SK-N-SH (cell line): ENCODE measurements around the gene ABCC10. TPM values are rescaled to one million over a fixed set of nuclear protein-coding genes. Genes with fewer than 3 reads are reported as not detected.

Experiments used
- CTCF ChIA-PET: fragments of 300-600, 350-600 bp; formaldehyde crosslinking; extraction: SDS; loops from one replicate; lab custom pipeline; 2021; lab: Yijun Ruan, JAX
- POLR2A ChIA-PET: fragments of 350-600 bp; sonication (Branson Sonifier 250); formaldehyde crosslinking; extraction: SDS; loops from one replicate; lab custom pipeline; 2020; ENCODE audit warnings: antibody characterized with exemption, inconsistent platforms; lab: Yijun Ruan, JAX
- DNase-seq: peaks from one replicate; pipeline ENCODE4 v3.0.0; 2012
- H2AFZ ChIP-seq: fragments of 200-600 bp; sonication (generic); 2 replicates; pipeline ENCODE4 v1.8.1; 2016; ENCODE audit warnings: antibody characterized with exemption, mild to moderate bottlenecking, low read depth
- H3F3A ChIP-seq: fragments of 200-600 bp; sonication (generic); replicated peaks from 2 replicates; pipeline ENCODE3; 2016; ENCODE audit warnings: antibody characterized with exemption, mild to moderate bottlenecking; ENCODE audit not compliant: insufficient read depth
- H3K27ac ChIP-seq, 2 experiments: fragments of 200-500 bp in 1 of 2; fragments of 200-600 bp in 1 of 2; sonication (Bioruptor generic) in 1 of 2; sonication (generic), shearing (Covaris generic) in 1 of 2; 2 replicates each; pipeline versions ENCODE4 v1.5.1 to v1.6.1; 2014 to 2016; ENCODE audit warnings: low read depth in 2 of 2, inconsistent platforms in 1 of 2, low read length in 1 of 2, mild to moderate bottlenecking in 1 of 2, mixed read lengths in 1 of 2
- H3K27me3 ChIP-seq: fragments of 200-600 bp; sonication (generic), shearing (Covaris generic); 2 replicates; pipeline ENCODE4 v1.6.1; 2016; ENCODE audit warnings: mixed run types; ENCODE audit not compliant: insufficient read depth
- H3K36me3 ChIP-seq, 2 experiments: fragments of 200-500 bp in 1 of 2; fragments of 200-600 bp in 1 of 2; sonication (Bioruptor generic) in 1 of 2; sonication (generic) in 1 of 2; replicated peaks in 1 of 2; 2 replicates each; pipeline versions ENCODE3 to v1.5.1; 2014 to 2016; ENCODE audit warnings: low read length in 1 of 2, mild to moderate bottlenecking in 1 of 2; ENCODE audit not compliant: insufficient read depth in 2 of 2, control insufficient read depth in 1 of 2
- H3K4me1 ChIP-seq, 2 experiments: fragments of 200-500 bp in 1 of 2; fragments of 200-600 bp in 1 of 2; sonication (Bioruptor generic) in 1 of 2; sonication (generic), shearing (Covaris generic) in 1 of 2; 2 replicates each; pipeline versions ENCODE4 v1.5.1 to v1.6.1; 2014 to 2016; ENCODE audit warnings: low read depth in 1 of 2, low read length in 1 of 2, mixed run types in 1 of 2; ENCODE audit not compliant: insufficient read depth in 2 of 2, control insufficient read depth in 1 of 2
- H3K4me2 ChIP-seq: fragments of 200-600 bp; sonication (generic), shearing (Covaris generic); 2 replicates; pipeline ENCODE4 v1.6.1; 2017; ENCODE audit warnings: mixed run types
- H3K4me3 ChIP-seq, 2 experiments: fragments of 200-500 bp in 1 of 2; fragments of 200-600 bp in 1 of 2; sonication (Bioruptor generic) in 1 of 2; sonication (generic), shearing (Covaris generic) in 1 of 2; 2 replicates each; pipeline versions ENCODE4 v1.5.1 to v1.8.1; 2014 to 2016; ENCODE audit warnings: low read depth in 2 of 2, inconsistent platforms in 1 of 2, low read length in 1 of 2, mild to moderate bottlenecking in 1 of 2, mixed read lengths in 1 of 2, moderate library complexity in 1 of 2
- H3K79me2 ChIP-seq: fragments of 200-600 bp; sonication (generic); 2 replicates; pipeline ENCODE4 v1.8.1; 2017; ENCODE audit warnings: mild to moderate bottlenecking; ENCODE audit not compliant: insufficient read depth
- H3K9ac ChIP-seq: fragments of 200-600 bp; sonication (generic); 2 replicates; pipeline ENCODE4 v1.6.1; 2017; ENCODE audit warnings: mixed run types
- H3K9me2 ChIP-seq: fragments of 200-600 bp; sonication (generic); 2 replicates; pipeline ENCODE4 v1.6.1; 2017; ENCODE audit warnings: mixed run types
- H3K9me3 ChIP-seq: fragments of 200-600 bp; sonication (generic); 2 replicates; pipeline ENCODE4 v1.6.1; 2017; ENCODE audit warnings: mixed run types, mild to moderate bottlenecking, moderate library complexity
- H4K20me1 ChIP-seq: fragments of 200-600 bp; sonication (generic); 2 replicates; pipeline ENCODE4 v1.6.1; 2017; ENCODE audit warnings: mild to moderate bottlenecking, mixed run types; ENCODE audit not compliant: insufficient read depth
- CHD2 ChIP-seq: fragments of 150-350 bp; IDR thresholded peaks from 2 replicates; pipeline ENCODE4 v1.6.1; 2018; ENCODE audit warnings: low read length; ENCODE audit not compliant: partially characterized antibody
- ELF1 ChIP-seq: IDR thresholded peaks from 2 replicates; pipeline ENCODE4 v1.4.0; 2012
- FOXJ3 ChIP-seq: sonication (generic); formaldehyde crosslinking; IDR thresholded peaks from 2 replicates; pipeline ENCODE4 v1.5.1; 2020; ENCODE audit warnings: mild to moderate bottlenecking, missing genetic modification reagents
- FOXM1 ChIP-seq: IDR thresholded peaks from 2 replicates; pipeline ENCODE4 v1.4.0; 2012; ENCODE audit warnings: low read depth, mild to moderate bottlenecking
- GABPA ChIP-seq: IDR thresholded peaks from 2 replicates; pipeline ENCODE4 v1.4.0; 2012; ENCODE audit warnings: low read depth, mild to moderate bottlenecking
- JUND ChIP-seq: IDR thresholded peaks from 2 replicates; pipeline ENCODE4 v1.4.0; 2012
- MEF2A ChIP-seq: IDR thresholded peaks from 2 replicates; pipeline ENCODE4 v1.4.0; 2012; ENCODE audit warnings: low read depth, borderline replicate concordance
- MXI1 ChIP-seq: IDR thresholded peaks from 2 replicates; pipeline ENCODE4 v1.6.1; 2012; ENCODE audit warnings: mild to moderate bottlenecking, low read depth, low read length, improper control_type of control experiment
- NFIC ChIP-seq: IDR thresholded peaks from 2 replicates; pipeline ENCODE4 v1.4.0; 2012; ENCODE audit warnings: borderline replicate concordance
- NRF1 ChIP-seq: IDR thresholded peaks from 2 replicates; pipeline ENCODE4 v1.6.1; 2012; ENCODE audit warnings: low read depth, mild to moderate bottlenecking, low read length
- POLR2AphosphoS5 ChIP-seq: IDR thresholded peaks from 2 replicates; pipeline ENCODE4 v1.6.1; 2012; ENCODE audit warnings: low read depth, low read length
- RCOR1 ChIP-seq: fragments of 150-350 bp; IDR thresholded peaks from 2 replicates; pipeline ENCODE4 v1.6.1; 2017; ENCODE audit warnings: antibody characterized with exemption, low read length
- RFX5 ChIP-seq: IDR thresholded peaks from 2 replicates; pipeline ENCODE4 v1.6.1; 2012; ENCODE audit warnings: mild to moderate bottlenecking, improper control_type of control experiment, low read length
- SIN3A ChIP-seq: IDR thresholded peaks from 2 replicates; pipeline ENCODE4 v1.6.1; 2012; ENCODE audit warnings: low read depth, mild to moderate bottlenecking, low read length, moderate library complexity, borderline replicate concordance
- SMC3 ChIP-seq: IDR thresholded peaks from 2 replicates; pipeline ENCODE4 v1.6.1; 2012; ENCODE audit warnings: low read depth, low read length, improper control_type of control experiment
- TAF1 ChIP-seq: IDR thresholded peaks from 2 replicates; pipeline ENCODE4 v1.6.1; 2012; ENCODE audit warnings: low read depth, mild to moderate bottlenecking, low read length, moderate library complexity, borderline replicate concordance
- YY1 ChIP-seq: IDR thresholded peaks from 2 replicates; pipeline ENCODE4 v1.4.0; 2012; ENCODE audit warnings: low read depth, mild to moderate bottlenecking
- WGBS: methylation state at CpG from one replicate; pipeline ENCODE4 v1.1.6; 2017; ENCODE audit warnings: low lambda C conversion rate; 5-methylcytosine and 5-hydroxymethylcytosine counted together
- polyA plus RNA-seq, 3 experiments: library from polyadenylated mRNA; depleted of rRNA; stranded (reverse); fragments of >200 nt; gene quantifications; 2 replicates each; pipeline ENCODE4 v1.2.3, GENCODE V29; 2012
- TF ChIP-seq, protein P1 (sequence below): IDR thresholded peaks from 2 replicates; pipeline ENCODE4 v1.4.0; 2012; ENCODE audit warnings: low read depth, borderline replicate concordance
- TF ChIP-seq, protein P2 (sequence below): fragments of 150-350 bp; IDR thresholded peaks from 2 replicates; pipeline ENCODE4 v1.6.1; 2017; ENCODE audit warnings: antibody characterized with exemption, low read length, low read depth, borderline replicate concordance
- TF ChIP-seq, protein P3 (sequence below): IDR thresholded peaks from 2 replicates; pipeline ENCODE4; 2012
- TF ChIP-seq, protein P4 (sequence below): fragments of 150-350 bp; IDR thresholded peaks from 2 replicates; pipeline ENCODE4 v1.6.1; 2016; ENCODE audit warnings: mild to moderate bottlenecking, low read depth, low read length
- TF ChIP-seq, protein P5 (sequence below): IDR thresholded peaks from 2 replicates; pipeline ENCODE4 v1.6.1; 2012; ENCODE audit warnings: mild to moderate bottlenecking, low read depth, low read length, moderate library complexity

ABCC10 gene
- polyA plus RNA-seq, 1 of the 3 experiments (the other 2 are of a cell fraction), result 28.3 TPM

DNA sequence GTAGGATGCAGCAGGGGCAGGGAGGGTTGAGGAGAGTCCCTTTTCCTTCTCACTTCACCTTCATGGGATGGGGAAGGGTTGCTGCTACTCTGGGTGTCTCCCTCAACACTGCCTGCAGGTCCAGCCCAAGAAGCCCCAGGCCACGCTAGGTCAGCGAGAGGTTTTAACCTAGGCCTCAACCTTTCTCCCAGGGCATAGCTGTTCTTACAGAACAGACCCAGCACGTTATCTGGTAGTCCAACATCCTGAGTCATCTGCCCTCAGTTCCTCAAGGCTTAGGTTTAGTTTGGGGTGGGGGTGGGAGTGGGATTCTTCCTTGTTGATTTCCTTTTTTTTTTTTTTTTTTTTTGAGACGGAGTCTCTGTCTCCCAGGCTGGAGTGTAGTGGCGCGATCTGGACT lies 67.0 kb downstream of the ABCC10 start:
- ChIA-PET POLR2A (no interaction called here), CTCF (interaction anchor here (0.9 to 22.4 kb wide), 5 partner anchors 12 to 108 kb away, joined by 3 to 382 read pairs (median 22); partner anchors contain the start of genes ABCC10, DLK2, LRRC73 and TJAP1)
- Histone ChIP-seq H3K27me3 (no peaks in the 10 kb centered on the region), H3K4me1 (peaks cover 14 to 43% of the 10 kb centered on the region in 2 experiments; a peak in 3 of 4 replicates), H3K27ac (no peak overlapping the region), H2AFZ (no peak overlapping the region), H4K20me1 (peaks cover 29% of the 10 kb centered on the region; the same call in 1 of the 2 replicates), H3K4me2 (no peak overlapping the region), H3K79me2 (peaks cover 12% of the 10 kb centered on the region; the same call in 1 of the 2 replicates), H3K9ac (no peak overlapping the region), H3K4me3 (no peak overlapping the region), H3K36me3 (peaks cover 6 to 11% of the 10 kb centered on the region in 2 experiments), H3F3A (no peaks in the 10 kb centered on the region), H3K9me2 (no peaks in the 10 kb centered on the region), H3K9me3 (no peaks in the 10 kb centered on the region)
- 97% methylated on average over 6 of the region's 6 CpGs for WGBS
- no peak for DNase-seq
- TF ChIP-seq TAF1, result no peak
- no peak for TF ChIP-seq NFIC
- no peak for TF ChIP-seq FOXM1
- no peak for TF ChIP-seq JUND
- TF ChIP-seq, protein P1, sequence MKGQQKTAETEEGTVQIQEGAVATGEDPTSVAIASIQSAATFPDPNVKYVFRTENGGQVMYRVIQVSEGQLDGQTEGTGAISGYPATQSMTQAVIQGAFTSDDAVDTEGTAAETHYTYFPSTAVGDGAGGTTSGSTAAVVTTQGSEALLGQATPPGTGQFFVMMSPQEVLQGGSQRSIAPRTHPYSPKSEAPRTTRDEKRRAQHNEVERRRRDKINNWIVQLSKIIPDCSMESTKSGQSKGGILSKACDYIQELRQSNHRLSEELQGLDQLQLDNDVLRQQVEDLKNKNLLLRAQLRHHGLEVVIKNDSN, result no peak
- TF ChIP-seq GABPA, result no peak
- no peak for TF ChIP-seq CHD2
- TF ChIP-seq RCOR1, result no peak
- TF ChIP-seq YY1, result no peak
- no peak for TF ChIP-seq SMC3
- no peak for TF ChIP-seq SIN3A
- no peak for TF ChIP-seq MEF2A
- no peak for TF ChIP-seq MXI1

DNA sequence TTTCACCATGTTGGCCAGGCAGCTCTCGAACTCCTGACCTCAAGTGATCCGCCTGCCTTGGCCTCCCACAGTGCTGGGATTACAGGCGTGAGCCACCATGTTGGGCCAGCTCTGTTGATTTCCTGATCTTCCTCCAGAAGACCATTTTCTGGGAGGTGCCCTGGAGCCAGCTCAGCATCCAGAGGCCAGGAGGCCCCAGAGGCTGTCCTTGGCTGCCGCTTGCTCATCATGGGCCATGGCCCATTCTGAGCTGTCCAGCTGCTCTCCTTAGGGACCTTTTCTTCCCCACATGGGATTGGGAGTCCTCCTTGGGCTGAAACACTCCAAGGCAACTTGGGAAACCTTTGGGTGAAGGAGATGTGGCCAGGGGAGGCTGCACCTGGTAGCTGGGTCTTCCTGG lies 67.4 kb downstream of the ABCC10 start:
- 100% methylated on average over 2 of the region's 4 CpGs for WGBS
- DNase-seq, result no peak
- no peaks in the 10 kb centered on the region for H3K9me3 ChIP-seq
- no peak overlapping the region for H3K4me2 ChIP-seq
- H3K4me3 ChIP-seq, result no peak overlapping the region
- H3K9me2 ChIP-seq, result no peaks in the 10 kb centered on the region
- peaks cover 29% of the 10 kb centered on the region; the same call in 1 of the 2 replicates for H4K20me1 ChIP-seq
- peaks cover 12% of the 10 kb centered on the region; the same call in 1 of the 2 replicates for H3K79me2 ChIP-seq
- H3K36me3 ChIP-seq, result peaks cover 9 to 15% of the 10 kb centered on the region in 2 experiments
- H2AFZ ChIP-seq, result no peak overlapping the region
- no peak for TF ChIP-seq SMC3
- no peak for TF ChIP-seq NRF1
- TF ChIP-seq, protein P2, sequence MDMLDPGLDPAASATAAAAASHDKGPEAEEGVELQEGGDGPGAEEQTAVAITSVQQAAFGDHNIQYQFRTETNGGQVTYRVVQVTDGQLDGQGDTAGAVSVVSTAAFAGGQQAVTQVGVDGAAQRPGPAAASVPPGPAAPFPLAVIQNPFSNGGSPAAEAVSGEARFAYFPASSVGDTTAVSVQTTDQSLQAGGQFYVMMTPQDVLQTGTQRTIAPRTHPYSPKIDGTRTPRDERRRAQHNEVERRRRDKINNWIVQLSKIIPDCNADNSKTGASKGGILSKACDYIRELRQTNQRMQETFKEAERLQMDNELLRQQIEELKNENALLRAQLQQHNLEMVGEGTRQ, result no peak
- TF ChIP-seq RFX5, result no peak
- no peak for TF ChIP-seq JUND
- no peak for TF ChIP-seq FOXJ3 (CRISPR knock-in tag)
- TF ChIP-seq, protein P3, sequence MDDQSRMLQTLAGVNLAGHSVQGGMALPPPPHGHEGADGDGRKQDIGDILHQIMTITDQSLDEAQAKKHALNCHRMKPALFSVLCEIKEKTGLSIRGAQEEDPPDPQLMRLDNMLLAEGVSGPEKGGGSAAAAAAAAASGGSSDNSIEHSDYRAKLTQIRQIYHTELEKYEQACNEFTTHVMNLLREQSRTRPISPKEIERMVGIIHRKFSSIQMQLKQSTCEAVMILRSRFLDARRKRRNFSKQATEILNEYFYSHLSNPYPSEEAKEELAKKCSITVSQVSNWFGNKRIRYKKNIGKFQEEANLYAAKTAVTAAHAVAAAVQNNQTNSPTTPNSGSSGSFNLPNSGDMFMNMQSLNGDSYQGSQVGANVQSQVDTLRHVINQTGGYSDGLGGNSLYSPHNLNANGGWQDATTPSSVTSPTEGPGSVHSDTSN, result no peak
- no peak for TF ChIP-seq ELF1
- TF ChIP-seq, protein P4, sequence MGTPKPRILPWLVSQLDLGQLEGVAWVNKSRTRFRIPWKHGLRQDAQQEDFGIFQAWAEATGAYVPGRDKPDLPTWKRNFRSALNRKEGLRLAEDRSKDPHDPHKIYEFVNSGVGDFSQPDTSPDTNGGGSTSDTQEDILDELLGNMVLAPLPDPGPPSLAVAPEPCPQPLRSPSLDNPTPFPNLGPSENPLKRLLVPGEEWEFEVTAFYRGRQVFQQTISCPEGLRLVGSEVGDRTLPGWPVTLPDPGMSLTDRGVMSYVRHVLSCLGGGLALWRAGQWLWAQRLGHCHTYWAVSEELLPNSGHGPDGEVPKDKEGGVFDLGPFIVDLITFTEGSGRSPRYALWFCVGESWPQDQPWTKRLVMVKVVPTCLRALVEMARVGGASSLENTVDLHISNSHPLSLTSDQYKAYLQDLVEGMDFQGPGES, result no peak
- no peak for TF ChIP-seq POLR2AphosphoS5
- TF ChIP-seq FOXM1, result no peak
- TF ChIP-seq, protein P5, sequence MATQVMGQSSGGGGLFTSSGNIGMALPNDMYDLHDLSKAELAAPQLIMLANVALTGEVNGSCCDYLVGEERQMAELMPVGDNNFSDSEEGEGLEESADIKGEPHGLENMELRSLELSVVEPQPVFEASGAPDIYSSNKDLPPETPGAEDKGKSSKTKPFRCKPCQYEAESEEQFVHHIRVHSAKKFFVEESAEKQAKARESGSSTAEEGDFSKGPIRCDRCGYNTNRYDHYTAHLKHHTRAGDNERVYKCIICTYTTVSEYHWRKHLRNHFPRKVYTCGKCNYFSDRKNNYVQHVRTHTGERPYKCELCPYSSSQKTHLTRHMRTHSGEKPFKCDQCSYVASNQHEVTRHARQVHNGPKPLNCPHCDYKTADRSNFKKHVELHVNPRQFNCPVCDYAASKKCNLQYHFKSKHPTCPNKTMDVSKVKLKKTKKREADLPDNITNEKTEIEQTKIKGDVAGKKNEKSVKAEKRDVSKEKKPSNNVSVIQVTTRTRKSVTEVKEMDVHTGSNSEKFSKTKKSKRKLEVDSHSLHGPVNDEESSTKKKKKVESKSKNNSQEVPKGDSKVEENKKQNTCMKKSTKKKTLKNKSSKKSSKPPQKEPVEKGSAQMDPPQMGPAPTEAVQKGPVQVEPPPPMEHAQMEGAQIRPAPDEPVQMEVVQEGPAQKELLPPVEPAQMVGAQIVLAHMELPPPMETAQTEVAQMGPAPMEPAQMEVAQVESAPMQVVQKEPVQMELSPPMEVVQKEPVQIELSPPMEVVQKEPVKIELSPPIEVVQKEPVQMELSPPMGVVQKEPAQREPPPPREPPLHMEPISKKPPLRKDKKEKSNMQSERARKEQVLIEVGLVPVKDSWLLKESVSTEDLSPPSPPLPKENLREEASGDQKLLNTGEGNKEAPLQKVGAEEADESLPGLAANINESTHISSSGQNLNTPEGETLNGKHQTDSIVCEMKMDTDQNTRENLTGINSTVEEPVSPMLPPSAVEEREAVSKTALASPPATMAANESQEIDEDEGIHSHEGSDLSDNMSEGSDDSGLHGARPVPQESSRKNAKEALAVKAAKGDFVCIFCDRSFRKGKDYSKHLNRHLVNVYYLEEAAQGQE, result no peak
- no peak for TF ChIP-seq MXI1
- H3K4me1 ChIP-seq, result peaks cover 14 to 43% of the 10 kb centered on the region in 2 experiments; a peak in 3 of 4 replicates
- POLR2A ChIA-PET, result interaction anchor here (0.7 kb wide), 1 partner anchor 66 kb away, joined by 3 read pairs; no protein-coding TSS in a partner anchor
- no peak overlapping the region for H3K9ac ChIP-seq
- no peak overlapping the region for H3K27ac ChIP-seq
- no peaks in the 10 kb centered on the region for H3F3A ChIP-seq
- no peaks in the 10 kb centered on the region for H3K27me3 ChIP-seq
- CTCF ChIA-PET, result interaction anchor here (0.9 to 22.4 kb wide), 5 partner anchors 12 to 108 kb away, joined by 3 to 382 read pairs (median 22); partner anchors contain the start of genes ABCC10, DLK2, LRRC73 and TJAP1
